Right forelimb (tissue), 1 donor: ENCODE data around the gene EPHB1.

Experiments used
- DNase-seq: peaks from one replicate; pipeline ENCODE4 v3.0.0-alpha.2; 2018

EPHB1 gene

GRCh38 chr3:134794950-134795745 lies at the start of gene EPHB1:
TSS of gene EPHB1 (plus strand) at chr3:134795260.
- peak; percentile 89 for DNase-seq

GRCh38 chr3:134748698-134749097 lies 46.4 kb upstream of the EPHB1 start:
- no peak for DNase-seq

- no peak for DNase-seq
Observed at GRCh38 chr3:134749174-134749573, 45.9 kb upstream of the EPHB1 start.

- no peak for DNase-seq
Observed at GRCh38 chr3:134749802-134750553, 45.1 kb upstream of the EPHB1 start.

- DNase-seq, result no peak
Observed at GRCh38 chr3:134751831-134752230, 43.2 kb upstream of the EPHB1 start.

GRCh38 chr3:134752761-134753461 lies 42.1 kb upstream of the EPHB1 start:
- DNase-seq, result no peak

- no peak for DNase-seq
Observed at GRCh38 chr3:134753999-134754742, 40.9 kb upstream of the EPHB1 start.

GRCh38 chr3:134754768-134755559 lies 40.1 kb upstream of the EPHB1 start:
- no peak for DNase-seq

- DNase-seq, result no peak
Observed at GRCh38 chr3:134755821-134756220, 39.2 kb upstream of the EPHB1 start.

- DNase-seq, result no peak
Observed at GRCh38 chr3:134757549-134758069, 37.5 kb upstream of the EPHB1 start.

- DNase-seq, result no peak
Observed at GRCh38 chr3:134761213-134761612, 33.8 kb upstream of the EPHB1 start.

GRCh38 chr3:134762016-134762415 lies 33.0 kb upstream of the EPHB1 start:
- no peak for DNase-seq

GRCh38 chr3:134765468-134765867 lies 29.6 kb upstream of the EPHB1 start:
- DNase-seq, result no peak

- no peak for DNase-seq
Observed at GRCh38 chr3:134766290-134766689, 28.8 kb upstream of the EPHB1 start.

- no peak for DNase-seq
Observed at GRCh38 chr3:134768116-134768515, 26.9 kb upstream of the EPHB1 start.

- DNase-seq, result no peak
Observed at GRCh38 chr3:134768837-134769236, 26.2 kb upstream of the EPHB1 start.

- DNase-seq, result no peak
Observed at GRCh38 chr3:134769287-134769868, 25.7 kb upstream of the EPHB1 start.

GRCh38 chr3:134772011-134772410 lies 23.0 kb upstream of the EPHB1 start:
- DNase-seq, result no peak

- DNase-seq, result no peak
Observed at GRCh38 chr3:134772591-134772990, 22.5 kb upstream of the EPHB1 start.

GRCh38 chr3:134775831-134776230 lies 19.2 kb upstream of the EPHB1 start:
- DNase-seq, result no peak

GRCh38 chr3:134776518-134776917 lies 18.5 kb upstream of the EPHB1 start:
- DNase-seq, result no peak
